HG03571 (cell line): Measurements from ENCODE around the gene PHOX2A.

Experiments
- ATAC-seq: cut with Tn5 transposase; IDR thresholded peaks from one replicate; pipeline ENCODE4 v1.9.1; 2021; ENCODE audit not compliant: unreplicated experiment

Gene PHOX2A

GRCh38 chr11:72235351-72236057, 8.5 kb downstream of the PHOX2A start:
- ATAC-seq: no peak

DNA sequence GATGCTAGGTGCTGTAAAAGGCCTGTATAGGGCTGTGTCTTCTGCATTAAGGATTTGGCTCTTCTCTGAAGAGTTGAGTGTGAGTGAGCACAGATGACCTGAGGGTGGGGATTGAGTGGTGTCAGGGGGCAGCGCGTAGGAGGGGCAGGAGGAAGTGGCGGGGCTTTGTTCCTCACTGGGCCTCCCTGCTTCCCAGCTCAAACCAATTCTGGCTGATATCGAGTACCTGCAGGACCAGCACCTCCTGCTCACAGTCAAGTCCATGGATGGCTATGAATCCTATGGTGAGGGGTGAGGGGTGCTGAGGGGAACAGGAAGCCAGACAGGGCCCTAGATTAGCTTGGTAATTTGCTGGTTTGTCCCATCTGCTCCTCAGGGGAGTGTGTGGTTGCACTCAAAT, 9.1 kb downstream of the PHOX2A start:
- ATAC-seq: no peak

GRCh38 chr11:72234514-72234830, 9.5 kb downstream of the PHOX2A start:
- ATAC-seq: no peak

DNA sequence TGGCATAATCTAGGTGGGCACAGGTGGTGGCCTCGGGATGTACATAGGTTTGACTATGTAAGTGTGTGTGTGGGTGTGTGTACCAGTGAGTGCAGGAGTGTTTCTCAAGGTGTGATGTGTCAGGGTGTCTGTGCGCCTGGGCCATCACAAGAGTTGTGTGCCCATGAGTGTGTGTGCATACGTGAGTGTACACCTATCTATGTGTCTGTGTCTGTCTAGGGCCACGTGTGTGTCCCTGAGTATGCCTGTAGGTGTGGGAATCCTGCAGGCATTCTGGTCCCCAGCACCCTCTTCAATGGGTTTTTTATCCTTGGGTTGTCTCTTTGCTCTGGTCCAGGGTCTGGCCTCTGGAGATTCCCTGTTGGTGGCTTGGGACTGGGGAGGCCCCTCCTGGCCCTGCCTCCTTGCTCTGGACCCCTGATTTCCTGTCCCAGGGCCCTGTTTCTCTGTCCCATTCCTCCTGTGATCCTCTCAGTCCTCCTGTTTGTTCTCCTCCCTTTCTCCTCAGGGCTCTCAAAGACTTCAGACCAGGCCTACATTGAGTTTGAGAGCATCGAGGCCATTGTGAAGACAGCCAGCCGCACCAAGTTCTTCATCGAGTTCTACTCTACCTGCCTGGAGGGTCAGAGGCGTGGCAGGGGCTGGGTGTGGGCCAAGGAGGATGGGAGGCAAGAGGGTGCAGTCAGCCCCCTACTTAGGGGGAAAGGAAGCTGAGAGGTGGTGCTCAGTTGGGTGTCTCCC, 10.0 kb downstream of the PHOX2A start:
- ATAC-seq: no peak

DNA sequence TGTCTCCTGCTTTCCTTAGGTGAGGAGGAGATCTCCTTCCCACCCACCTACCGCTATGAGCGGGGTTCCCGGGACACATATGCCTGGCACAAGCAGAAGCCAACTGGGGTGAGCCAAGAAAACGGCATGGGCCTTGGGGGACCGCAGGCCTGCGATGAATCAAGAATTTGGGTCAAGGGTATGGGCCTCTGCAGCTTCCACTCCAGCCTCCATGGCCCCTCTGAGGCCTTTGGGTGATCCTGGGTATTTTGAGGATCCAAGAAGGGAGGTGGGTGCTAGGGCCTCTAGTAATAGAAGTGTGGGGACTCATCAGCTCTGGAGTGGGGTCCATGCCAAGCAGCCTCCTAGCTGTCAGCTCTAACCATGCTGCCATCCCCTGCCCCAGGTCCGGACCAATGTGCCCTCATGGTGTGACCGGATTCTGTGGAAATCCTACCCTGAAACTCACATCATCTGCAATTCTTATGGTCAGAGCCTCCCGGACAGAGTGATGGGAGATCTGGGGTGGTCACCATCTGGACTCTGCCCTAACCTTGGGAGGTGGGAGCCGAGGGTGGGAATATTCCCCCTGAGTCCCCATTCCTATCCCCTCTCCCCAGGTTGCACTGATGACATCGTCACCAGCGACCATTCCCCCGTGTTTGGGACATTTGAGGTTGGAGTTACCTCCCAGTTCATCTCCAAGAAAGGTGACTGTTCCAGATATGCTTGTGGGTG, 10.8 kb downstream of the PHOX2A start:
- no peak for ATAC-seq

GRCh38 chr11:72232260-72233055, 11.5 kb downstream of the PHOX2A start:
- ATAC-seq: no peak

- ATAC-seq: no peak
These were observed 12.3 kb downstream of the PHOX2A start for GRCh38 chr11:72231396-72232259.

DNA sequence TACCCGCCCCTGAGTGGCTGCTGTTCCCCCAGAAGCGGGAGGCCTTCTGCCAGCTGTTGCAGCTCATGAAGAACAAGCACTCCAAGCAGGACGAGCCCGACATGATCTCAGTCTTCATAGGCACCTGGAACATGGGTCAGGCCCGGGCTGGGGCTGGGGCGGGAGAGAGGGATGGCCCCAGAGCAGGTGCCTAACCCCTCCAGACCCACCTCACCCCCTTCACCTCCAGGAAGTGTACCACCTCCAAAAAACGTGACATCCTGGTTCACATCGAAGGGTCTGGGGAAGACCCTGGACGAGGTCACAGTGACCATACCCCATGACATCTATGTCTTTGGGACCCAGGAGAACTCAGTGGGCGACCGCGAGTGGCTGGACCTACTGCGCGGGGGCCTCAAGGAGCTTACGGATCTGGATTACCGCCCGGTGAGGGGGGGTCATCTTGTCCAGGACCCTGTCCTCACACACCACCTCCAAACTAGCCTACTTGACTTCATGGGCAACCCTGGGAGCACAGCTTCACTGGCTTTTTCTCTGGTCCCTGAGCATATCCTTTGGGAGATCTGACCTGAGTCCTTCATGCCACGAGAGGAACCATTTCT, 13.1 kb downstream of the PHOX2A start:
- ATAC-seq: no peak

- ATAC-seq: no peak
These were observed 13.8 kb downstream of the PHOX2A start for GRCh38 chr11:72229925-72230763.

DNA sequence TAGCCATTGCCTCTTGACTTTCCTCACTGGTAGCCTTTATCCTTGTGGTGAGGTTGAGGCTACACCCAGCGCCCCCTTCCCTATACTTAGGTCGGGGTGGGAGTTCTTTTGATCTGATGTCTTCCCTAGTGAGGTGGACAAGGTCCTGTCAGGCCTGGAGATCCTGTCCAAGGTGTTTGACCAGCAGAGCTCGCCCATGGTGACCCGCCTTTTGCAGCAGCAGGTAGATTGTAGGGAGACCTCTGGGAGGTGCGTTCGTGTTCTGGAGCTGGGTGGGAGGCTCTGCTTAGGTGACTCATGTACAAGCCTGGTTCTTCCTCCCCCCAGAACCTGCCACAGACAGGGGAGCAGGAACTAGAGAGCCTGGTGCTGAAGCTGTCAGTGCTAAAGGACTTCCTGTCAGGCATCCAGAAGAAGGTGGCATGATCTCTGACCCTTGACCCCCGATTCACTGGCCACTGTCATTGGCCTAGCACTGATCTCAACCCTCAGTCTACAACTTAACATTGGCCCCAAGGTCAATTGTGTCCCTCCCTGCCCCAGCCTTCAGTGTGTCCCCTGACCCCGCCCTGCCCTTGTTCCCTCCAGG, 14.5 kb downstream of the PHOX2A start:
- ATAC-seq: no peak

DNA sequence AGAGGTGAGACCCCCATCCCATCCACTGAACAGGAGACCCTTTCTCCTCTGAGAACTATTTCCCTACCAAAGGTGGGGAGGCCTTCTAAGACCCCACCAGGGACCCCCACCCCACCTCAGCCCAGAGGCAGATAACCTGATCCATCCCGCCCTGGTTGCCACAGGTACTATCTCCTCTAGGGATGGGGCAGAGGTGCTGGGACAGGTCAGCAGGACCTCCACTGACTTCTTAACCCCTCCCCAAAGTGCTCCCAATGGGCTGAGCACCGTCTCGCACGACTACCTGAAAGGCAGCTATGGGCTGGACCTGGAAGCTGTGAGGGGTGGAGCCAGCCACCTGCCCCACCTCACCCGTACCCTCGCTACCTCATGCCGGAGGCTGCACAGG, 15.1 kb downstream of the PHOX2A start:
- no peak for ATAC-seq

DNA sequence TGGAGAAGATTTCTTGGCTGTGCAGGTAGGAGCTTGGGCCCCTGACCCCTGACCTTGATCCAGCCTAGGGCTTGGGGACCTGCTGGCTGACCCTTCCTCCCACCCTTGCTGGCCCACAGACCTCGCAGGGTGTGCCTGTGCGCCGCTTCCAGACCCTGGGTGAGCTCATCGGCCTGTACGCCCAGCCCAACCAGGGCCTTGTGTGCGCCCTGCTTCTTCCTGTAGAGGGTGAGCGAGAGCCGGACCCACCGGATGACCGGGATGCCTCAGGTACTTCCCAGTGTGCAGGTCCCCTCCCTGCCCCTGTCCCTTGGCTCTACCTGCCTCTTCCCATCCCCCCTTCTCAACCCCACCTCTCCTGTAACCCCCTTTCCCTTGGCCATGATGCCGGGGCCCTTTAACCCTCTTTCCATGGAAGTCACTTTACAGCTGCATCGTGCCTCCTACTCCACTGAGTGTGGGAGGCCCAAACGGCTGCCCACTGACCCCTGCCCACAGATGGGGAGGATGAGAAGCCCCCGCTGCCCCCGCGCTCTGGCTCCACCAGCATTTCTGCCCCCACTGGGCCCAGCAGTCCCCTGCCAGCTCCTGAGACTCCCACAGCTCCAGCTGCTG, 15.6 kb downstream of the PHOX2A start:
- ATAC-seq: no peak

DNA sequence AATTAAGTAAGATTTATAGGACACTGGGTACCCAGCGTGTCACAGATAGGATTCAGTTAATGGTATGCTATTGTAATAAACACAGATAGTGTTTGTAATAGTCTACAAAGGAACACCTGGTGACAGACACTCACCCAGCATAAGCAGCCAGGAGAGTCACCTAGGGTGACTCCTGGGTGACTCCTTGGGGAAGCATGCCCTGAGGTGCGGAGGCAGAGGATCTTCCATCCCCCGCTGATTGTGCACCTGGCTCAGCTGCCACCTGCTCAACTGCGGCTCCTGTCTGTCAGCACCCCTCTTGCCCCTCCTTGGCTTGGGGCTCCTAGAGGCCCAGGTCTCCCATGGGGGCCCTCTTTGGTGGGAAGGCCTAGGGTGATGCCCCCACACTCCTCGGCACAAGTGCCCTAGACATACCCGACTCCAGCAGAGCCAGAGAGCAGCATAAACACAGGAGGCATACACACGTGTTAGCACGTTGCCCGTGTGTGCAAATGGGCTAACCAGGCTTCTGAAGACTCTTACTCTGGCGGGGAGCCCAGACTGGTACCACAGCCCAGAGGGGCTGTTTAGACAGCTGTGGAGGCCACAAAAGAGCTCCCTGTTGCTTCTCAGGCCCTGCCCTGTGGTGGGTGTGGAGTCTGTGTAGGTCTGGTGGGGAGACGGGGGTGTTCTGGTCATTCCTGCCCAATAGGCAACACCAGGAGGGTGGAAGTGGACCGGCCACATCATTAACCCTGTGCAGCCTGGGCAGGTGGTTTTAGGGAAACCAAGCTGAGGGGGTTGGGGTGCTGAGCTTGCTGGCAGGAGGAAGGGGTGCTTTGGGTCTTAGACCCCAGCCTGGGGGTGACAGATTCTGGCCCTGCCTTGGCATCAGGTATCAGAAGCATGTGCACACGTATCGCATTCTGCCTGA, 16.4 kb downstream of the PHOX2A start:
- ATAC-seq: no peak

GRCh38 chr11:72226701-72227100, 17.3 kb downstream of the PHOX2A start:
- no peak for ATAC-seq

GRCh38 chr11:72225411-72225951, 18.5 kb downstream of the PHOX2A start:
- ATAC-seq: no peak

GRCh38 chr11:72224564-72225410, 19.2 kb downstream of the PHOX2A start, which contains the start of gene INPPL1:
INPPL1 (plus strand) TSS chr11:72224767; CDS start chr11:72224985, 218 bp downstream.
- no peak for ATAC-seq
